SIG-M5 treated with dmso at 0.1 percent for 504 hours (cell line): Measurements from ENCODE around the gene D2HGDH.

Experiments used
- DNase-seq: peaks from one replicate; lab custom pipeline; 2025; ENCODE audit not compliant: unreplicated experiment; lab: John Stamatoyannopoulos, UW

D2HGDH gene

DNA sequence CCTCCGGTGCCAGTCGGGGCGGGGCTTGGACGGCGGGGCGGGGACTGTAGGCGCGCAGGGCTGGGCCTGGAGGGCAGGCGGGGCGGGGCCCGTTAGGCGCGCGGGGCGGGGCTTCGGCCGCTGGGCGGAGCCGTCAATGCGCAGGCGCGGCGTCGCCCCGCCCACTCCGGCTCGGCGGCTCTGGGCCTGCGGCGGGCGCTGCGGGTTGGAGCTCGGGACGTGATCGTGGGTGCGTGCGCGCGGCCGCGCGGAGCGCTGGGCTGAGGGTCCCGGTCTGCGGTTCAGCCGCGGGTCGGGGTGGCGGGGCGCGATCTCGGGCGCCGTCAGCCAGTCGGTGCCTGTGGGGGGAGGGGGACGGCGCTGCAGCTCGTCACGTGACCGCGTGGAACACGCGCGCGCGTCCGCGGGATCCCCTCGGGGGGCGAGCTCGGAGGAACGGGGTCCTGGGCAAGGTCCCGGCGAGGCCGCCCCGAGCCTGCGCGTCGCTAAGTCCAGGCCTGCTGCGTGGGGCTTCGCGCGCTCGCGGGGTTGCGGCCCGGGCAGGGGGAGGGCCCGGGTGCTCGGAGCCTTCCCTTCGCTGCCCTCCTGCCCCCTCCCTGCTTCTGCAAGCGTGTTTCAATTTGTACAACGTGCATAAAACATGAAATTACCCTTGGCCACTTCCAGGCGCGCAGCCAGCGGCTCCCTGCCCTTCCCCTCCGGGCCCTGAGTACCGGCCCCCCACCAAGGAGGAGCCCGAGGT, at the start of gene D2HGDH:
D2HGDH (plus strand) TSS at position 164 of the 742 bp plus-strand sequence. CDS start 595 bp downstream, outside the sequence.
- DNase-seq: peak; percentile 69

DNA sequence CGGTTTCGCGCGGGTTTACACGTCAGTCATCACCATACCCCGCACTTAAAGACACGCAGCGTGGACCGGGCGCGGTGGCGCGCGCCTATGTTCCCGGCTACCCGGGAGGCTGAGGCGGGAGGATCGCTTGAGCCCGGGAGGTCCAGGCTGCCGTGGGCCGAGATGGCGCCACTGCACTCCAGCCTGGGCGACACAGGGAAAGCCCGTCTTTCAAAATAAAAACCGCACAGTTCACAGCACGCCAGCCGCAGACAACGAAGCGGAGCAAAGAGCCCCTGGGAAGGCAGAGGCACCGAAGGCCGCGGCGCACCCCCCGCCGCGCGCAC, 48.1 kb upstream of the D2HGDH start:
- no peak for DNase-seq

DNA sequence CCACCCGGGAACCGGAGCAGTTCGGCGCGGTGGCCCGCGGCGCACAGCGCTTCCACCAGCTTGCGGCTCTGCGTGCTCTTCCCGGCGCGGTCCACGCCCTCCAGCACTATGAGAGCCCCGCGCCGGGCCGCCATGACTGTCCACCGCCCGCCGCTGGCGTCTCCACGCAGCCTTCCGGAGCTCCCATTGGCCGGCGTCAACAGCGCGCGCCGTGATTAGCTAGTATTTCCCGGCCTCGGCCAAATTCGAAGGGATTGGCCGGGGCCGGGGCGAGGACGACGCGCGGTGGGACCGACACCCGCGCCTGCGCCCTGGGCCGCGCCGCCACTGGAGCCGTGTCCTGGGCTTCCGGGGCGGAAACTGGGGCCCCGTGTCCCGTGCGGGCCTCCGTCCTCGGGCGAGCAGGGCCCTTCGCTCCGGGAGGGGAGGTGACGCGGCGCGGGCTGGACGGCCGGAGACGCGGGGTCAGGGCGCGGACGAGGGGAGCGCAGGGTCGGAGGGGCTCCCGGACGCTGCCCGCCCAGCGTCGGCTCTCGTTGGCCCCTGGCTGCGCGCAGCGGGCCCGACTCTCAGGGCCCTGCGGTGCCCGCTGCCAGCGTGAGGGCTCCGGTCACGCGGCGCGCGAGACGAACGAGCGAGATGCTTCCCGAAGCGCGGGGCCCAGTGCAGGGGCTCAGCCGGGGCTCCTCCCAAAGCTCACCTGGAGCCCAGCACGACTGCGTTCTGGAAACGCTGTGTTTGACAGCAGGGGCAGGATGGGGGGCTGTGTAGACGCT, 47.6 kb upstream of the D2HGDH start, which contains the start of gene DTYMK:
DTYMK (minus strand) TSS at position 166 of the 776 bp plus-strand sequence; CDS start at position 134, 32 bp downstream.
- DNase-seq: peak; percentile 95

DNA sequence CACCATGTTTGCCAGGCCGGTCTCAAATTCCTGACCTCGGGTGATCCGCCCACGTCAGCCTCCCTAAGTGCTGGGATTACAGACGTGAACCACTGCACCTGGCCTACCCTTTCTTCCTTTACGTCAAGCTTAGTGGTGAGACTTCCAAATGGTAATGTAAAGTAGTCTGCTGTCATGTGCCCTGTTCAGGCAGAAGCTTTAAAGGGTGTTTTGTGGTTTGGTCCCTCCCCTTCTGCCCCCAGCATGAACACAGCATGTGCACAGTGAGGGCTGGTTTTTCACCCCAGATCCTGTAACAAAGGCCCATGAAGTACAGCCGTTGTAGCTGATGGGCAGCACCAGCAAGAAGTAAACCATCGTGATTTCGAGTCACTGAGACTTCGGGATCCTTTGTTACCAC, 45.1 kb upstream of the D2HGDH start:
- DNase-seq: peak; percentile 30

DNA sequence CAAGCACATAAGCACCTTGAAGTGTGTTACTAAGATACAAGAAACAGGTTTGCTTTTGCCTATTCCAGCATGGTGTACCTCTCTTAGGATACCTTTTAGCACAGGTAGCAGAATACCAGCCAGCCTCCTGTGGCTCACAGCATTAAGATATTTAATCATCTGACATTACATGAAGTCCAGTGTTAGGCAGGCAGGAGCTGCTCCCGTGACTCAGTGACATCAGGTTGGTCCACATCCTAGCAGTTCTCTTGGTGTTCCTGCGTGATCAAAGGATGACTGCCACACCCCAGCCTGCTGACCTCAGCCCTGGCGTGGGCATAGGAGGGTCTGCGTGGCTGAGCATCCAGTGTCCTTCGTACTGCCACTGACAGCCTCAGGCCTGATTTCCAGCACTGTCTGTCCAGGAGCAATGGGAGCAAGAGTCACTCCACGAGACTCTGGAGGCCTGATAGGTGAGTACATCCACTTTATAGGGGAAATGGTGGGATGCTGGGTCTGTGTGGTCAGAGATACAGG, 44.2 kb upstream of the D2HGDH start:
- no peak for DNase-seq

DNA sequence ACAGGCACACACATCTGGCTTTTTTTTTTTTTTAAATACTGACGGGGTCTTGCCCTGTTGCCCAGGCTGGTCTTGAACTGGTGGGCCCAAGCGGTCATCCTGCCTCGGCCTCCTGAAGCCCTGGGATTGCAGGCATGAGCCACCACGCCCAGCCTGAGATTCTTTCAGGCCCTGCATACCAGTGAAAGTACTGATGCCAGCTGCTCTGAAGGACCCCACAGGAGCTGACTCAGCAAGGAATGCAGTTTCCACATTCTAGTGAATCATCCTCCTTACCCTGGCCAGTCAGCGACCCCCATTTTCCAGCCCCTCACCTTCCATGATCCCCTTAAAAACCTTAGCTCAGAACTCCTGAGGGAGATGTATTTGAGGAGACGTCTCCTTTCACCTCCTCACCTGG, 42.0 kb upstream of the D2HGDH start:
- no peak for DNase-seq

DNA sequence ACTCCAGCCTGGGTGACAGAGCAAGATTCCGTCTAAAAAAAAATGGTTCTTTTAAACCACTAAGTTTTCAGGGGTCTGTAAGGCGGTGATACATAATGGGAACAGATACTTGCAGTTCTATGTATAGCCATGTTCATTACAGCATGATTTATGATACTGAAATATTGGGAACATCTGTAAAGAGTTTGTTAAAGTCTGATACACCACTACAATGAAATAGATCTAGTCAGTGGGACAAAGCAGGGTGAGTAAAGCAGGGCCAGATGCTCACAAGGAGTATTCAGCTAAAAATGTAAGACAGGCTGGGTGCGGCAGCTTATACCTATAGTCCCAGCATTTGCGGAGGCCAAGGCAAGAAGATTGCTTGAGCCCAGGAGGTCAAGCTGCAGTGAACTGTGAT, 38.8 kb upstream of the D2HGDH start:
- no peak for DNase-seq

DNA sequence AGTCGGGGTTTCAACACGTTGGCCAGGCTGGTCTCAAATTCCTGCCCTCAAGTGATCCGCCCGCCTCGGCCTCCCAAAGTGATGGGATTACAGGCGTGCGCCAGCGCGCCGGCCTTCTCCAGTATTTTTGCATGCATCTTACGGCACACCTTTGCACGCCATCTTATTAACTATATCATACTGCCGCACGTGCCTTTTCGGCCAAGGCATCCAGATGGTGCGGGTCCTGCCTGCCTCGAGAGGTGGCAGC, 33.4 kb upstream of the D2HGDH start:
- DNase-seq: peak; percentile 89

DNA sequence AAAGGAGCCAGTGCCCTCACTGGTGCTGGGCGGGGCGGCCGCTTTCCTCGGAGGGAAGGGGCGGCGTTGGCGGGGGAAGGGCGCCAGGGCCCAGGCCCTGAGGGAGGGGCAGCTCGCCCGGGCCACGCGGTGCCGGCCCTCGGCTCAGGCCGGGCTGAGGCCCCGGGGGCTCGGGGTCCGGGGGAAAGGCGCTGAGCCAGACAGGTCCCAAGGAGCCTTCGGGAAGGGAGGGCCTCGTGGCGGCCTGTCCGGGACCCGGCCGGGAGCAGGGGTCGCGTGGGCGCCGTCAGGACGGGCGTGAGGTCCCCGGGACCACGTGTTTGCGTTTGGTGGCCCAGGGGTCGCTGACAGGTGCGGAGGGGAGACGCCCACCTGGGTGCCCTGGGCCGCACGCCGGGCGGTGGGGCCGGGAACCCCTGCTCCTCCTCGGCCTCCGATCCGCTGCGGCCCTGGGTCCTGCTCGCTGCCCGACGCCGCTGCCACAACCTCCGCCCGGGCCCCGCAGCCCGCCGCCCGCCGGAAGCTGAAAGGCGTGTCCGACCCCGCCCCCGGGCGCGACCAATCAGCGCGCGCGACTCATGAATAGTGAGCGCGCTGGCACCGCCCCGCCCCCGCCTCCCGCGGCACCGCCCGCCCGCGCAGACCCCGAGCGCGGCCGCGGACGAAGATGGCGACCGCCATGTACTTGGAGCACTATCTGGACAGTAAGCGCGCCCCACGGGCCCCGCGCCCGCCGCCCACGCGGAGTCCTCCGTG, 32.9 kb upstream of the D2HGDH start, which contains the start of gene ING5:
ING5 (plus strand) TSS at position 641 of the 756 bp plus-strand sequence; CDS start at position 668, 27 bp downstream.
- peak; percentile 85 for DNase-seq

DNA sequence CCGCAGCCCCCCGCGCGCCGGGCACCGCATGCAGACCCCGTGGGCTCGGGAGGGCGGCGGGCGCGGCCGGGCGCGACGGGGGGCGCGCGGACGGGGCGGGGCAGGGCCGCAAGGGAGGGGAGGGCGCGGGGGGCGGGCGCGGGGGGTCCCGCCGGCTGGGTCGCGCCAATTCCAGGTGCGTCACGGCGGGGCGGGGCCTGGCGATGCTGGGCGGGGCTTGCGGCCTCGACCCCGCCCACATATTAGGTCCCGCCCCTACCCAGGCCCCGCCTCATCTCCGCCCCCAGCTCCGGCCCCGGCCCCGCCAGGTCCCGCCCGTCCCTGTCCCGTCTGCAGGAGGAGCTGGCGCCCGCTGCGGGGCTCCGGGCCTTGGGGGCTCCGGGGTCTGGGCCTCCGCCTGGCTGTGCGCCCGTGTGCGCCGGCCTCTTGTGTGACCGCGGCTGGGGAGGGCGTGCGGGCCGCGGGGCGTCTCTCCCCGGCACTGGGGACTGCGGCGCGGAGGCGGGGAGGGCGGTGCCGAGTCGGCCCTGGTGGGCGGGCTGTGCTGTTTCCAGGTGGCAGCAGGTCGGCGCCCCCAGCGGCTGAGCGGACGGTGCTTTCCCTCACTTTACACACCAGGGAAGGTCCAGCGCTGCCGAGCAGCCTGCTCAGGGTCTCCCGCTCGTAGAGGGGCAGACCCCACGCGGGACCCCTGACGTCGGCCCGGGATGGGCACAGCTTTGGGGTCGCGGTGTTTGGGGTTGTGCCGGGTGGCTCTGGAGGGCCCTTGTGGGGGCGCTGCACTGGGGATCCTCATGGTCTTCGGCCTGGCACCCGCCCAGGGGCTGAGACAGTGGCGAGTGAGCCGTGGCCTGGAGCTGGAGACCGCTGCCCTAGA, 32.0 kb upstream of the D2HGDH start:
- peak; percentile 73 for DNase-seq

DNA sequence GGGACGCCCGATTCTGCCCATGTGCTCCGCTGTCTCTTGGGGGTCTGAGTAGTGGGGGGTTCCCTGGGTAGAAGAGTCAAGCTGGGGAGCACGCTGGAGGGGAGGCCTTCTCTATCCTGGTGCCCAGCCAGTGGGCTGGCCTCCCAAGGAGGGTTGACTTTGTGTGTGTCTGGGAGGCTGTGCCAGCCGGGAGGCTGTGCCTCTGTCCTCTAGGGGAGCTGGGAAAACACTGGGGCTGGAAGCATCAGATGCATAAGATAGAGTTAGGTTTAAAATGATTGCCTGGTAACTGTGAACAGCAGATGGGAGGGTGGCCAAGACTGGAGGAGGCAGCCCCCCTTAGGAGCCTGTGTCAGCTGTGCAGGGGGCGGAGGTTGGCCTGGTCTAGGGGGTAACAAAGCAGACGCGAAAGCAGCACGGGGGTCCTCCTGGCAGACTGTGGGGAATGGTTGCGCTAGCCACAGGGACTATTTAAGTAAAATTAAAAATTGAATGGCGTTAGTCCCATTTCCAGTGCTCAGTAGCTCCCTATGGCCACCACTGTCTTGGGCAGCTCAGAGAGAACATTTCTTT, 31.3 kb upstream of the D2HGDH start:
- DNase-seq: no peak

DNA sequence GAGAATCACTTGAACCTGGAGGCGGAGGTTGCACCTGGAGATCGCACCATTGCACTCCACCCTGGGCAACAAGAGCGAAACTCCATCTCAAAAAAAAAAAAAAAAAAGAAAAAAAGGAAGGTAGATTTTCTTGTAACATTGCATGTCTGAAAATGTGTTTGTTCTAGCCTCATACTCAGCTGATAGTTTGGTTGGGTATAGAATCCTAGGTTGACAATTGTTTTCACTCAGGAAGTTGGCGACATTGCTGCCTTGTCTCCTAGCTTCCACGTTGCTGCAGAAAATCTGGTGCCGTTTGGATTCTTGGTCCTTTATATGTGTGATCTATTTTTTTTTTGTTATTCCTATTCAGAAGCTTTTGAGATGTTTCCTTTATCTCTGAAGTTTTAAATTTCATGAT, 27.9 kb upstream of the D2HGDH start:
- DNase-seq: no peak

DNA sequence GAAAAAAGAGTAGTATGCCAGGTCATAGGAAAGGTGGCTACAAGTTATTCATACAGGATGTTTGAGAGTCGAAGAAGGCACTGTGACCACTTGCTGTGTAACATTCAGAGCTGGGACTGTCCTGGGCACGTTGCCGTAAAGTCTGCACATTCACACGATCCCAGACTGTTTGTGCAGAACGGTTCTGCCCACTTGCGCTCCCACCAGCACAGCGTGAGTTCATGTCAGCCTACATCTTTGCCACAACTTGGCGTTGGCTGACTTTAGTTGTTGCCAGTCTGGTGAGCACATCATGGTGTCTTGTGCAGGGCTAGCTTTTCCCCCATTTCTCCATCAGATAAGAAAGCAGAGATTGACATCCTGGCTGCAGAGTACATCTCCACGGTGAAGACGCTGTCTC, 25.6 kb upstream of the D2HGDH start:
- no peak for DNase-seq

DNA sequence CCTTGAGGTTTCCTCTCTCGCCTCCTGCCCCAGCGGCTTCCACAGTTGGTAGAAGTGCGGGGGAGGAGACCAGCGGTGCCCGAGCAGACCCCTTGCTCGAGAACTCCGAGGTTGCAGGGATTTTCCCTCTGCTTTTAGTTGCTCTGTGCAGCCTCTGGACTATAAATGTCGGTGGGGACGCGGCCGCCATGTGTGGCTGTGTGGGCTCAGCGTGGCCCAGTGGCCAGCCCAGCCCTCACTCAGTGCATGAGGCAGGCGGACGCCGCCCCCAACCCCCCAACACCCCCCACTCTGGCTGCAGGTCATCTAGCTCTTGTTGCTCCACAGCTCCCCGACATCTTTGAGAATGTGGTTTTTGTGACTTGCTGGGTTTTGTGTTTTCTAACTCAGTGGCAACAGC, 15.3 kb upstream of the D2HGDH start:
- no peak for DNase-seq

DNA sequence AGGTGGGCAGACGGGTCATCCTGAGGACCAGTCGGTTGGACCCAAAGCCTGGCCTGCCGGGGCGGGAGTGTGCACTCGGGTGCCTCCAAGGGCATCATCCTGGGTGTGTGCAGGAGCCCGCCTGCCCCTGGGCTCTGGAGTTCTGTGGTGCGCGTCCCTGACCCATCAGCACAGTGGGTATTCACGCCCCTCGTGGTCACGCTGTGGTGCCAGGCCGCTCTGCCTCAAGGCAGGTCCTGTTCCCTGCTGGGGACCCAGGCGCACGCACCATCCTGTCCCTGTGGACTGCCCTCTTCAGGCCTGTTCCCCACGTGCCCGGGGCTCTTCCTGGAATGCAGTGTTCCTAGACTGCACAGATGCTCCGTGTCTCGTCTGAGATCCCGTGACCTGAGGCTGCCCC, 14.3 kb upstream of the D2HGDH start:
- DNase-seq: no peak

DNA sequence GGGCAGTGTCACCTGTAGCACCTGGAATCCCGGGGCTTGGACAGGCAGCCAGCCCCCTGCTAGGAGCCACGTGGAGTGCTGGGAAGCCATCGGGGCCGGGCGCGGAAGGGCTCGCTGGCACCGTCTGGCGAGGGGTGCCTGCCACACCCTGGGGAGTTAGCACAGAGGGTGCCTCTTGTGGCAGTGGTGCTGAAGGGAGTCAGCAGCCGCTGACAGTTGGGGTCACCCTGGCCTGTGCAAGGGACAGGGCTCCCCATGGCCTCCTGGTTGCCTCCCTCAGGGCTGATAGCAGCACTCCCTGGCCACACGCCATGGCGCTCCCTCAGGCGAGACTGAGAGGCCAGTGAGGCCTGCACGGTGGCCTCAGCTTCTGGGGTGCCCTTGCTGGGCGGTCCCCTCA, 13.9 kb upstream of the D2HGDH start:
- DNase-seq: no peak

DNA sequence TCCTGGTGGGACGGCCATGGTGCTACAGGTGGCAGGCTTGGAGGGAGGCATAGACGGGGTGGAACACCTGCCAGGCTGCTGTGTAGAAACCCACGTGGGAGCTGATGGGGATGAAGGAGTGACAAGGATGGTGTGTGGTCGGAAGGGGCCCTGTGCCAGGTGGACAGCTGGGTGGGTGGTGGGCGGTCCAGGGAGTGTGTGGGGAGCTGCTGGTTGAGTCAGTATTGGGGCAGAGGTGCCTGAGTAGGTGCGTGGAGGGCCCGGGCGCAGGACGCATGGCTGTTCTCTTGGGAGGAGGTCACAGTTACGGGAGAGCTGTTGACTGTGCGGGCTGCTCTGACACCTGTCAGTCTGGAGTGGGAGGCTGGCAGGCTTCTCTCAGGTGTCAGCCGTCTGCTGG, 12.6 kb upstream of the D2HGDH start:
- DNase-seq: no peak

DNA sequence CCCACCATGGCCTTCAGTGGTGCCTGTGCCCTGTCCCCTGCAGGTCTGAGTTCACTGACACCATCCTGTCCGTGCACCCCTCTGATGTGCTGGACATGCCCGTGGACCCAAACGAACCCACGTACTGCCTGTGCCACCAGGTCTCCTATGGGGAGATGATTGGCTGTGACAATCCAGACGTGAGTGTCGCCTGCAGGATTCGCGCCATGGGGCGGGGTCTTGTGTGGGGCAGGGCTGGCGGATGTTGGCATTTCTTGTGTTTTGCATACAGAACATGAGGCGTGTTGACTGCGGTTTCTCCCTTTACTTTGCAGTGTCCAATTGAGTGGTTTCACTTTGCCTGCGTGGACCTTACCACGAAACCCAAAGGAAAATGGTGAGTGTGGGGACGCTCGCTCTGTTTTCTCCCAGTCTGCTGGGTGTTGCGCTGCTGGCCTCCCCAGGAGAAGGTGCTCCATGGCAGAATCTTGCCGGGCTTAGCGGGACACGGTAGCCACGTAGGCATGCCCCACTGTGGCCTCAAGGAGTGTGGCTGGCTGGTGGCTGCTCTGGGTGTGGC, 11.5 kb upstream of the D2HGDH start:
- no peak for DNase-seq

DNA sequence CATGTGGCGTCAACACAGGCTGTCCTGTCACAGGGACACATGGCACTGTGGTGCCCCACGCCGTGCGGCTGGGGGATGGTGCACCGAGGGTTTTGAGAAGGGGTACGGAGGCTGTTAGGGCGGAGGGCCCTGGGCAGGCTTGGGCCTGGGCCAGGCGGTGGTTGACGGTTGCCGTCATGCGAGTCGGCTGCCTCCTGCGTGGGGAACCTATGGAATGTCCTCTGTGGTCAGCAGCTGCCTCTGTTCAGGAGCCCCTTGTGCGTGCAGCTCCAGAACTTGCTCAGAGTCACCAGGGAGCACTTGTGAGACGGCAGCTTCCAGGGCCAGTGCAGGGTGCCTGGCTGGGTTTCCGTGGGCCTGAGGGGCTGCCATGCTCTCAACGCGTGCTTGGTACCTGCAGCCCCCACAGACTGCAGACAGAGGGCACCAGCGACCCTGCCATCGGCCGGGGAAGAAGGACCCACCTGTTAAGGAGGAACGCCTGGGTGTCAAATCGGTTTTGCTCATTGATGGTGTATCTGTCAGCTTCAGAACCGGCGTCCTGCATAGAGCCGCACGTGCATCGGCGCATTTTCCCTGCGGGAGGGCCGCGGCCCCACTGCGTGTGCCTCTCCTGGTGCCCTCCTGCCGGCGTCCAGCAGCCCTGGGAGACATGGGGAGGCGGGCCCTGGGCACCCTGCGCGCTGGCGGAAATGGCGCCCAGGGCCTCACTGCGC, 10.0 kb upstream of the D2HGDH start:
- DNase-seq: no peak
